IMR-90 (cell line): Measurements from ENCODE around the gene MYORG. TPM values are rescaled to one million over a fixed set of nuclear protein-coding genes. Genes with fewer than 3 reads are reported as not detected.

Experiments
- ATAC-seq: fragments of 200-7000 bp; cut with Tn5 transposase; 2 replicates; pipeline ENCODE4 v1.9.1; 2020; ENCODE audit warnings: low read depth, mild to moderate bottlenecking, moderate library complexity
- BruUV-seq: library from RNA; stranded (reverse); fragments of 400-500 nt; replicated peaks from 2 replicates; lab custom pipeline; 2021; lab: Mats Ljungman, UMichigan
- CTCF ChIA-PET: fragments of 300-600 bp; formaldehyde crosslinking; extraction: SDS; loops from one replicate; lab custom pipeline; 2021; ENCODE audit warnings: antibody characterized with exemption; lab: Yijun Ruan, JAX
- POLR2A ChIA-PET: fragments of 300-600 bp; sonication (Branson Sonifier 250); formaldehyde crosslinking; loops from one replicate; lab custom pipeline; 2022; ENCODE audit warnings: antibody characterized with exemption; ENCODE audit not compliant: unreplicated experiment; lab: Charles Lee
- DNase-seq: peaks from one replicate; pipeline ENCODE4 v3.0.0; 2013
- H2AFZ ChIP-seq: replicated peaks from 2 replicates; pipeline ENCODE3; 2013; ENCODE audit warnings: low read length, mild to moderate bottlenecking; ENCODE audit not compliant: poor library complexity
- H2AK5ac ChIP-seq: 2 replicates; pipeline ENCODE4 v1.6.1; 2013; ENCODE audit warnings: low read depth, low read length, inconsistent platforms
- H2AK9ac ChIP-seq: replicated peaks from 2 replicates; pipeline ENCODE3; 2013; ENCODE audit warnings: mild to moderate bottlenecking, low read depth, low read length, moderate library complexity; ENCODE audit not compliant: poor library complexity
- H2BK120ac ChIP-seq: 2 replicates; pipeline ENCODE4 v1.6.1; 2013; ENCODE audit warnings: low read depth, low read length, inconsistent platforms
- H2BK15ac ChIP-seq: 3 replicates; pipeline ENCODE4 v1.6.1; 2013; ENCODE audit warnings: low read depth, low read length, inconsistent platforms
- H2BK20ac ChIP-seq: 2 replicates; pipeline ENCODE4 v1.6.1; 2013; ENCODE audit warnings: low read depth, mild to moderate bottlenecking, inconsistent platforms, low read length, moderate library complexity
- H2BK5ac ChIP-seq: 2 replicates; pipeline ENCODE4 v1.6.1; 2013; ENCODE audit warnings: mild to moderate bottlenecking, low read depth, low read length, inconsistent platforms; ENCODE audit not compliant: poor library complexity, severe bottlenecking
- H3K14ac ChIP-seq: replicated peaks from 2 replicates; pipeline ENCODE4 v1.6.1; 2013; ENCODE audit warnings: low read depth, low read length, inconsistent platforms
- H3K18ac ChIP-seq: 2 replicates; pipeline ENCODE4 v1.6.1; 2013; ENCODE audit warnings: low read depth, low read length, control low read depth
- H3K23ac ChIP-seq: 2 replicates; pipeline ENCODE4 v1.6.1; 2013; ENCODE audit warnings: low read depth, low read length, inconsistent platforms
- H3K27ac ChIP-seq: 2 replicates; pipeline ENCODE4 v1.5.1; 2013; ENCODE audit warnings: mild to moderate bottlenecking, control low read depth, low read length; ENCODE audit not compliant: insufficient read depth
- H3K27me3 ChIP-seq: 2 replicates; pipeline ENCODE4 v1.6.1; 2013; ENCODE audit warnings: low read length; ENCODE audit not compliant: control insufficient read depth, insufficient read depth
- H3K36me3 ChIP-seq: 2 replicates; pipeline ENCODE4 v1.6.1; 2013; ENCODE audit warnings: low read length, mixed read lengths; ENCODE audit not compliant: control insufficient read depth, insufficient read depth
- H3K4ac ChIP-seq: 2 replicates; pipeline ENCODE4 v1.6.1; 2013; ENCODE audit warnings: low read depth, low read length, inconsistent platforms
- H3K4me1 ChIP-seq: 2 replicates; pipeline ENCODE4 v1.6.1; 2013; ENCODE audit warnings: low read length, mixed read lengths; ENCODE audit not compliant: control insufficient read depth, insufficient read depth
- H3K4me2 ChIP-seq: 2 replicates; pipeline ENCODE4 v1.6.1; 2013; ENCODE audit warnings: low read depth, mild to moderate bottlenecking, control low read depth, low read length, moderate library complexity
- H3K4me3 ChIP-seq: 2 replicates; pipeline ENCODE4 v1.5.1; 2013; ENCODE audit warnings: low read depth, mild to moderate bottlenecking, control low read depth, low read length, moderate library complexity; ENCODE audit not compliant: insufficient read depth
- H3K56ac ChIP-seq: 2 replicates; pipeline ENCODE4 v1.6.1; 2013; ENCODE audit warnings: low read length, inconsistent platforms; ENCODE audit not compliant: insufficient read depth; ENCODE audit errors: extremely low read depth
- H3K79me1 ChIP-seq, 2 experiments: 2 replicates each; pipeline ENCODE4 v1.6.1; 2013; ENCODE audit warnings: low read length in 2 of 2, inconsistent platforms in 1 of 2, low read depth in 1 of 2
- H3K9ac ChIP-seq: 2 replicates; pipeline ENCODE4 v1.6.1; 2013; ENCODE audit warnings: low read depth, low read length, control low read depth
- H3K9me1 ChIP-seq: 2 replicates; pipeline ENCODE4 v1.6.1; 2013; ENCODE audit warnings: low read length, inconsistent platforms; ENCODE audit not compliant: insufficient read depth
- H3K9me3 ChIP-seq: 2 replicates; pipeline ENCODE4 v1.6.1; 2013; ENCODE audit warnings: low read length; ENCODE audit not compliant: control insufficient read depth, insufficient read depth
- H4K20me1 ChIP-seq: 2 replicates; pipeline ENCODE4 v1.6.1; 2013; ENCODE audit warnings: low read length, inconsistent platforms; ENCODE audit not compliant: insufficient read depth
- H4K5ac ChIP-seq: 2 replicates; pipeline ENCODE4 v1.6.1; 2013; ENCODE audit warnings: mild to moderate bottlenecking, low read depth, low read length, control low read depth
- H4K8ac ChIP-seq, 2 experiments: 2 replicates each; pipeline ENCODE4 v1.6.1; 2013; ENCODE audit warnings: low read depth in 2 of 2, low read length in 2 of 2, control low read depth in 1 of 2, inconsistent platforms in 1 of 2
- H4K91ac ChIP-seq: 2 replicates; pipeline ENCODE4 v1.6.1; 2013; ENCODE audit warnings: low read depth, low read length, inconsistent platforms; ENCODE audit not compliant: insufficient read depth
- BHLHE40 ChIP-seq: fragments of 150-350 bp; IDR thresholded peaks from 2 replicates; pipeline ENCODE4 v1.6.1; 2016; ENCODE audit warnings: mild to moderate bottlenecking, low read depth, low read length
- ELK1 ChIP-seq: fragments of 150-350 bp; IDR thresholded peaks from 2 replicates; pipeline ENCODE4 v1.6.1; 2016; ENCODE audit warnings: low read depth, mild to moderate bottlenecking, low read length, moderate library complexity, borderline replicate concordance
- FOS ChIP-seq: fragments of 150-350 bp; IDR thresholded peaks from 2 replicates; pipeline ENCODE4 v1.6.1; 2016; ENCODE audit warnings: low read depth, low read length
- MAFK ChIP-seq: IDR thresholded peaks from 2 replicates; pipeline ENCODE4 v1.6.1; 2012; ENCODE audit warnings: low read depth, low read length, improper control_type of control experiment
- MAZ ChIP-seq: IDR thresholded peaks from 2 replicates; pipeline ENCODE4 v1.6.1; 2012; ENCODE audit warnings: low read depth, mild to moderate bottlenecking, low read length, improper control_type of control experiment, moderate library complexity, borderline replicate concordance
- MXI1 ChIP-seq: IDR thresholded peaks from 2 replicates; pipeline ENCODE4 v1.6.1; 2012; ENCODE audit warnings: low read depth, mild to moderate bottlenecking, low read length, moderate library complexity, borderline replicate concordance
- POLR2A ChIP-seq: IDR thresholded peaks from 2 replicates; pipeline ENCODE4 v1.6.1; 2012; ENCODE audit warnings: mild to moderate bottlenecking, low read depth, low read length
- RAD21 ChIP-seq: IDR thresholded peaks from 2 replicates; pipeline ENCODE4 v1.6.1; 2012; ENCODE audit warnings: low read length, improper control_type of control experiment
- SMC3 ChIP-seq: fragments of 150-350 bp; IDR thresholded peaks from 2 replicates; pipeline ENCODE4 v1.6.1; 2016; ENCODE audit warnings: low read depth, mild to moderate bottlenecking, antibody characterized with exemption, low read length, moderate library complexity
- WGBS, 2 experiments: methylation state at CpG; one replicate each; pipeline versions ENCODE4 v1.1.5 to v1.1.7; 2013; ENCODE audit warnings: missing lambda C conversion rate in 2 of 2; ENCODE audit not compliant: insufficient read length in 1 of 2; ENCODE audit errors: extremely low coverage in 2 of 2; 5-methylcytosine and 5-hydroxymethylcytosine counted together
- dilution Hi-C: fragments of 300-500 bp; cut with HindIII; formaldehyde crosslinking; loops from one replicate; pipeline ENCODE4 v1.14.3; 2018; ENCODE audit warnings: low sequenced_read_pairs; ENCODE audit not compliant: unreplicated experiment
- in situ Hi-C: fragments of 300-500 bp; cut with MboI; formaldehyde crosslinking; loops from 3 replicates; pipeline ENCODE4 v1.14.3; 2019; ENCODE audit warnings: low sequenced_read_pairs, inconsistent platforms, mixed read lengths
- intact Hi-C: fragments of 100-400 bp; cut with micrococcal nuclease; formaldehyde crosslinking; loops from 2 replicates; pipeline ENCODE4 v1.10.0; 2022
- polyA plus RNA-seq, 3 experiments: library from polyadenylated mRNA; depleted of rRNA; stranded (reverse); fragments of >200 nt; gene quantifications; 2 replicates each; pipeline ENCODE4 v1.2.3, GENCODE V29; 2012; ENCODE audit warnings: low replicate concordance in 1 of 3
- total RNA-seq: library from RNA; depleted of rRNA; stranded (reverse); fragments of >200 nt; gene quantifications from 2 replicates; pipeline ENCODE4 v1.2.3, GENCODE V29; 2012

MYORG gene
- total and polyA plus RNA-seq, 2 of the 4 experiments (the other 2 are of a cell fraction), result 0.36 to 0.60 TPM

GRCh38 chr9:34346873-34347799, 29.6 kb downstream of the MYORG start:
- Histone ChIP-seq H3K9me1 (no peaks in the 10 kb centered on the region; the same call in 1 of the 2 replicates), H4K8ac (no peak overlapping the region), H2BK15ac (no peak overlapping the region), H3K4ac (no peak overlapping the region), H3K27me3 (no peaks in the 10 kb centered on the region), H2AFZ (no peak overlapping the region), H2AK9ac (no peak overlapping the region), H3K23ac (no peak overlapping the region), H3K4me3 (no peak overlapping the region), H4K91ac (no peak overlapping the region), H3K4me1 (no peaks in the 10 kb centered on the region), H3K18ac (no peak overlapping the region), H2BK120ac (no peak overlapping the region), H3K27ac (no peak overlapping the region), H4K20me1 (no peaks in the 10 kb centered on the region), H2BK5ac (no peak overlapping the region), H3K79me1 (no peaks in the 10 kb centered on the region), H3K14ac (no peak overlapping the region), H2AK5ac (no peak overlapping the region), H4K5ac (no peak overlapping the region), H3K56ac (no peak overlapping the region), H2BK20ac (no peak overlapping the region), H3K9ac (no peak overlapping the region), H3K36me3 (peaks cover 13% of the 10 kb centered on the region; the same call in 1 of the 2 replicates), H3K9me3 (no peaks in the 10 kb centered on the region), H3K4me2 (no peak overlapping the region)
- ChIA-PET CTCF (interaction anchor here (0.6 kb wide), 1 partner anchor 213 kb away, joined by 9 read pairs; no protein-coding TSS in a partner anchor), POLR2A (no interaction called here)
- WGBS, 2 experiments, result 86% methylated on average over 3 of the region's 15 CpGs; no CpG with 5 or more reads in 1 of the 2 experiments
- in situ Hi-C loops, result no loop called here
- intact Hi-C loops, result no loop called here
- ATAC-seq (no peak), DNase-seq (no peak)
- no TSS peak for BruUV-seq
- TF ChIP-seq RAD21, result no peak
- TF ChIP-seq BHLHE40, result no peak
- TF ChIP-seq MAZ, result no peak
- TF ChIP-seq FOS, result no peak
- TF ChIP-seq POLR2A, result no peak
- no peak for TF ChIP-seq MXI1
- TF ChIP-seq ELK1, result no peak
- TF ChIP-seq SMC3, result no peak
- no peak for TF ChIP-seq MAFK
- dilution Hi-C loops, result no loop called here
